ENCODE data around the gene PPP1R12A.

- TF ChIP-seq SP2 (tag by site-specific recombination; IDR thresholded peaks at IDR 0.05), result no peak
- no peak for TF ChIP-seq ZNF777 (tag by site-specific recombination; IDR thresholded peaks at IDR 0.05; ENCODE audit: borderline replicate concordance)
- no peak for TF ChIP-seq ZBTB7A (tag by site-specific recombination; IDR thresholded peaks at IDR 0.05; ENCODE audit: low read depth)
- no peak for TF ChIP-seq ZNF555 (tag by site-specific recombination; conservative IDR thresholded peaks at IDR 0.05)
- TF ChIP-seq HOXA7 (CRISPR knock-in tag; IDR thresholded peaks at IDR 0.05; ENCODE audit: borderline replicate concordance), result no peak
- no peak for TF ChIP-seq ZNF792 (tag by site-specific recombination; IDR thresholded peaks at IDR 0.05)
- TF ChIP-seq CTCF (tag by site-specific recombination; IDR thresholded peaks at IDR 0.05), result no peak
Measured at GRCh38 chr12:79983492-79983891, 48.6 kb upstream of the PPP1R12A start.
